ENCODE measurements around the gene BMPR1A. TPM values are rescaled to one million over a fixed set of nuclear protein-coding genes. Genes with fewer than 3 reads are reported as not detected.

BMPR1A gene
- total RNA-seq, 4 donors from 2014 or later, result 5.2 to 40.2 (median 26.0) TPM

GRCh38 chr10:86965986-86966654 is 209.7 kb downstream of the BMPR1A start:
- Histone ChIP-seq H3K4me1 (peaks cover 51 to 100% (median 52%) of the 10 kb centered on the region in 3 donors), H3K36me3 (no peaks in the 10 kb centered on the region), H3K9me3 (no peaks in the 10 kb centered on the region), H3K27ac (peak overlapping the region; percentile 44 to 99 (median 97)), H3K27me3 (no peaks in the 10 kb centered on the region), H3K4me3 (peak overlapping the region in 1 of 4 donors; percentile 38)
- DNase-seq, result no peak
- intact Hi-C loops (cut with DNase I), result no loop called here
- 51 to 61% methylated on average over 6 to 9 of the region's 11 CpGs for WGBS, 2 donors
- TF ChIP-seq POLR2A (IDR thresholded peaks at IDR 0.05), result no peak
- no peak for TF ChIP-seq CTCF (IDR thresholded peaks at IDR 0.05)

- intact Hi-C loops (cut with DNase I), result no loop called here
- Histone ChIP-seq H3K4me1 (peaks cover 58 to 100% (median 62%) of the 10 kb centered on the region in 3 donors), H3K9me3 (no peaks in the 10 kb centered on the region), H3K27me3 (no peaks in the 10 kb centered on the region), H3K27ac (peak overlapping the region; percentile 96 to 99 (median 97)), H3K4me3 (peak overlapping the region in 3 of 4 donors; percentile 55 to 75 (median 71)), H3K36me3 (no peaks in the 10 kb centered on the region)
- no peak for DNase-seq
- TF ChIP-seq POLR2A (IDR thresholded peaks at IDR 0.05) (no peak), CTCF (IDR thresholded peaks at IDR 0.05) (no peak)
- WGBS, 2 donors, result 52% methylated on average over 3 of the region's 7 CpGs; no CpG with 5 or more reads in 1 of the 2 donors
Observed at GRCh38 chr10:86967481-86967941, 211.1 kb downstream of the BMPR1A start.

GRCh38 chr10:86968271-86968993 is 212.0 kb downstream of the BMPR1A start, which contains the start of gene ADIRF:
Gene ADIRF, plus strand, starts transcription at chr10:86968482. Its CDS starts 63 bp downstream, at chr10:86968545.
- no peak for DNase-seq
- intact Hi-C loops (cut with DNase I), result no loop called here

GRCh38 chr10:86968994-86969355 is 212.6 kb downstream of the BMPR1A start:
- Histone ChIP-seq H3K4me3 (peak overlapping the region; percentile 49 to 75 (median 63)), H3K27ac (peak overlapping the region; percentile 96 to 99 (median 97)), H3K27me3 (no peaks in the 10 kb centered on the region), H3K4me1 (peaks cover 56 to 100% (median 66%) of the 10 kb centered on the region in 3 donors), H3K9me3 (no peaks in the 10 kb centered on the region), H3K36me3 (no peaks in the 10 kb centered on the region)
- intact Hi-C loops (cut with DNase I), result no loop called here
- TF ChIP-seq POLR2A (IDR thresholded peaks at IDR 0.05) (no peak), CTCF (IDR thresholded peaks at IDR 0.05) (no peak)
- DNase-seq, result no peak
- 24 to 27% methylated on average over 4 to 7 of the region's 9 CpGs for WGBS, 2 donors

More at GRCh38 chr10:86968271-86968993, 212.0 kb downstream of the BMPR1A start, which contains the start of gene ADIRF:
- TF ChIP-seq CTCF (IDR thresholded peaks at IDR 0.05) (no peak), POLR2A (IDR thresholded peaks at IDR 0.05) (peak in 3 of 4 donors; percentile 17 to 75 (median 68))
- Histone ChIP-seq H3K4me3 (peak within 1 kb of the TSS; percentile 49 to 75 (median 63)), H3K9me3 (no peaks in the 10 kb centered on the region), H3K27ac (peak within 1 kb of the TSS; percentile 96 to 99 (median 97)), H3K36me3 (no peaks in the 10 kb centered on the region), H3K27me3 (no peaks in the 10 kb centered on the region), H3K4me1 (peaks cover 58 to 100% (median 66%) of the 10 kb centered on the region in 3 donors)
- 14% methylated on average over 4 of the region's 59 CpGs; no CpG with 5 or more reads in 1 of the 2 donors for WGBS, 2 donors

Measured in esophagus squamous epithelium (tissue), 5 donors.